ENCODE data around the gene EMC1.
"Not testable (repeated sequence)": the region's sequence is repeated elsewhere in the genome, so short reads cannot be mapped to it uniquely, and the experiment has no call there.

The EMC1 gene

GRCh38 chr1:19239876-19240275 is 11.4 kb downstream of the EMC1 start:
- Histone ChIP-seq H3K9ac (ENCODE audit: low read depth in 1 of 2, low read length in 2 of 2) (no peak overlapping the region), H3K4me1 (ENCODE audit: control insufficient read depth in 1 of 2, insufficient read depth in 2 of 2, low read length in 2 of 2) (no peaks in the 10 kb centered on the region), H3K27me3 (ENCODE audit: control insufficient read depth in 1 of 2, insufficient read depth in 2 of 2, low read length in 2 of 2) (no peaks in the 10 kb centered on the region), H3K4me3 (ENCODE audit: low read depth in 1 of 2, low read length in 2 of 2) (no peak overlapping the region), H3K9me3 (ENCODE audit: control insufficient read depth in 1 of 2, low read length in 2 of 2) (no peaks in the 10 kb centered on the region), H3K36me3 (ENCODE audit: control insufficient read depth in 1 of 2, insufficient read depth in 2 of 2, low read length in 2 of 2) (peaks cover 62 to 79% of the 10 kb centered on the region in 2 donors), H3K27ac (ENCODE audit: low read depth, low read length) (no peak overlapping the region)

DNA sequence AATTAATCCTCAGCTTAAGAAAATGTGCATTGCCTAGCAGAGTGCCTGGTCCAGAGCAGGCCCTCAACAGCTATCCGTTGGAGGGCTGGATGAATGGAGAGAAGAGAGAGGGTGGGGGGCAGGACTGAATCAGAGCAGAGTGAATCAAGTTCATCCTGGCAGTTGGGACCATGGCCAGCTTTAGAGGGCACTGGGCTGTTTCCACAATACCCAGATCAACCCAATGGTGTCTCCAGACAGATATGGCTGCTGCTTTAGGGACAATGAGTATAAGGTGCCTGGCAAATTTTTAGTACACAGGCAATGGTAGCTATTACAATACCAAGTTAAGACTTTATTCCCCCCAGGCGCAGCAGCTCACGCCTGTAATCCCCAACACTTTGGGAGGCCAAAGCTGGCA is 17.1 kb downstream of the EMC1 start:
- peaks cover 52 to 76% of the 10 kb centered on the region in 2 donors for H3K36me3 ChIP-seq (ENCODE audit: control insufficient read depth in 1 of 2, insufficient read depth in 2 of 2, low read length in 2 of 2)
- no peaks in the 10 kb centered on the region for H3K27me3 ChIP-seq (ENCODE audit: control insufficient read depth in 1 of 2, insufficient read depth in 2 of 2, low read length in 2 of 2)
- H3K27ac ChIP-seq (ENCODE audit: low read depth, low read length): no peak overlapping the region
- no peak overlapping the region for H3K4me3 ChIP-seq (ENCODE audit: low read depth in 1 of 2, low read length in 2 of 2)
- no peak overlapping the region for H3K9ac ChIP-seq (ENCODE audit: low read depth in 1 of 2, low read length in 2 of 2)
- no peaks in the 10 kb centered on the region for H3K9me3 ChIP-seq (ENCODE audit: control insufficient read depth in 1 of 2, low read length in 2 of 2)
- H3K4me1 ChIP-seq (ENCODE audit: control insufficient read depth in 1 of 2, insufficient read depth in 2 of 2, low read length in 2 of 2): no peaks in the 10 kb centered on the region

- Histone ChIP-seq H3K9ac (ENCODE audit: low read depth in 1 of 2, low read length in 2 of 2) (no peak overlapping the region), H3K9me3 (ENCODE audit: control insufficient read depth in 1 of 2, low read length in 2 of 2) (no peaks in the 10 kb centered on the region), H3K27me3 (ENCODE audit: control insufficient read depth in 1 of 2, insufficient read depth in 2 of 2, low read length in 2 of 2) (no peaks in the 10 kb centered on the region), H3K27ac (ENCODE audit: low read depth, low read length) (no peak overlapping the region), H3K36me3 (ENCODE audit: control insufficient read depth in 1 of 2, insufficient read depth in 2 of 2, low read length in 2 of 2) (peaks cover 43 to 69% of the 10 kb centered on the region in 2 donors), H3K4me3 (ENCODE audit: low read depth in 1 of 2, low read length in 2 of 2) (no peak overlapping the region), H3K4me1 (ENCODE audit: control insufficient read depth in 1 of 2, insufficient read depth in 2 of 2, low read length in 2 of 2) (no peaks in the 10 kb centered on the region)
Observed at GRCh38 chr1:19232524-19232846, 18.8 kb downstream of the EMC1 start.

GRCh38 chr1:19231736-19232523 is 19.4 kb downstream of the EMC1 start:
- H3K36me3 ChIP-seq (ENCODE audit: control insufficient read depth in 1 of 2, insufficient read depth in 2 of 2, low read length in 2 of 2): peaks cover 37 to 68% of the 10 kb centered on the region in 2 donors
- H3K27ac ChIP-seq (ENCODE audit: low read depth, low read length); H3K4me1 ChIP-seq (ENCODE audit: control insufficient read depth in 1 of 2, insufficient read depth in 2 of 2, low read length in 2 of 2); H3K27me3 ChIP-seq (ENCODE audit: control insufficient read depth in 1 of 2, insufficient read depth in 2 of 2, low read length in 2 of 2); H3K4me3 ChIP-seq (ENCODE audit: low read depth in 1 of 2, low read length in 2 of 2); H3K9ac ChIP-seq (ENCODE audit: low read depth in 1 of 2, low read length in 2 of 2); H3K9me3 ChIP-seq (ENCODE audit: control insufficient read depth in 1 of 2, low read length in 2 of 2): not testable (repeated sequence)

DNA sequence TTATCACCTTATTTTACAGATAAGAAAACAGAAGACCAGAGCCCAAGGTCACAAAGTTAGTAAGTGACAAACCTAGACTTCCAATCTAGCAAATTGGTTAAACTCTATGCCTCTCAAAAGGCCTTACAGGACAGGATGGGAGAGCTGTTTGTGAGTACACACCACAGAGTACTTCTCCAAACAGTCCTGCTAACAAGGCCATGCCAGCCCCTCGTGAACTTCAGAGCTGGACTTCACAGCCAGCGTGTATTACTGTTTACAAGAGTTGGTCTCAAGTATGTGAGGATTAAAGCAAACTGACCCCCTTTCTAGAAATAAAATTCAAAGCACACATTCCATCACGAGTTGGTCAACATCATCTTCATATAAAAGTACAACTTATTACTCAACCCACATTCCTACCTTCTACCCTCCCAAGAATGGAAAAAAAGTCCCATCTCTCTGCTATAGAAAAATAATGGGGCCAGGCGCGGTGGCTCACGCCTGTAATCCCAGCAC is 21.4 kb downstream of the EMC1 start:
- Histone ChIP-seq H3K4me1 (ENCODE audit: control insufficient read depth in 1 of 2, insufficient read depth in 2 of 2, low read length in 2 of 2) (no peaks in the 10 kb centered on the region), H3K4me3 (ENCODE audit: low read depth in 1 of 2, low read length in 2 of 2) (no peak overlapping the region), H3K9me3 (ENCODE audit: control insufficient read depth in 1 of 2, low read length in 2 of 2) (no peaks in the 10 kb centered on the region), H3K27me3 (ENCODE audit: control insufficient read depth in 1 of 2, insufficient read depth in 2 of 2, low read length in 2 of 2) (no peaks in the 10 kb centered on the region), H3K9ac (ENCODE audit: low read depth in 1 of 2, low read length in 2 of 2) (no peak overlapping the region), H3K36me3 (ENCODE audit: control insufficient read depth in 1 of 2, insufficient read depth in 2 of 2, low read length in 2 of 2) (peaks cover 40 to 84% of the 10 kb centered on the region in 2 donors), H3K27ac (ENCODE audit: low read depth, low read length) (no peak overlapping the region)

DNA sequence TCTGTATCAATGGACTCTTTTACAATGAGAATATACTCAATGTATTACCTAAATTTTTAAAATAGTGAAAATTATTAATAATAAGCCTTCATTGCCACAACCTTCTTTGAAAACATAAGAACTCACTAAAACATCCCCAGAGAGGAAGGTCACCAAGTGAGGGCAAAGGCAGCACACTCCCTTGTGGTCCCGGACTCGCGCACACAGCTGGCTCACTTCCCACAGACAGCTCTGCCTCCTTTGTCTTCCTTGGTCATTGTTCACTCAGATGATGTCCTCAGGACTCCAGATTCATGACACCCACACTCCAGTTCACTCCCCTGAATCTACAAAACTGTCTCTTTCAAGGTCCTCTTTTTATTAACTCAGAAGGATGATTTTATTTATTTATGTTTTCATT is 22.1 kb downstream of the EMC1 start:
- H3K27ac ChIP-seq (ENCODE audit: low read depth, low read length): no peak overlapping the region
- peaks cover 40 to 85% of the 10 kb centered on the region in 2 donors for H3K36me3 ChIP-seq (ENCODE audit: control insufficient read depth in 1 of 2, insufficient read depth in 2 of 2, low read length in 2 of 2)

GRCh38 chr1:19222979-19223824 is 28.1 kb downstream of the EMC1 start:
- H3K27ac ChIP-seq (ENCODE audit: low read depth, low read length): no peak overlapping the region
- no peak overlapping the region for H3K9ac ChIP-seq (ENCODE audit: low read depth in 1 of 2, low read length in 2 of 2)
- H3K36me3 ChIP-seq (ENCODE audit: control insufficient read depth in 1 of 2, insufficient read depth in 2 of 2, low read length in 2 of 2): peaks cover 41 to 91% of the 10 kb centered on the region in 2 donors
- H3K9me3 ChIP-seq (ENCODE audit: control insufficient read depth in 1 of 2, low read length in 2 of 2): no peaks in the 10 kb centered on the region
- no peaks in the 10 kb centered on the region for H3K27me3 ChIP-seq (ENCODE audit: control insufficient read depth in 1 of 2, insufficient read depth in 2 of 2, low read length in 2 of 2)
- no peak overlapping the region for H3K4me3 ChIP-seq (ENCODE audit: low read depth in 1 of 2, low read length in 2 of 2)
- no peaks in the 10 kb centered on the region for H3K4me1 ChIP-seq (ENCODE audit: control insufficient read depth in 1 of 2, insufficient read depth in 2 of 2, low read length in 2 of 2)

More for the DNA sequence above, 22.1 kb downstream of the EMC1 start:
- H3K9me3 ChIP-seq (ENCODE audit: control insufficient read depth in 1 of 2, low read length in 2 of 2): no peaks in the 10 kb centered on the region
- no peaks in the 10 kb centered on the region for H3K27me3 ChIP-seq (ENCODE audit: control insufficient read depth in 1 of 2, insufficient read depth in 2 of 2, low read length in 2 of 2)
- no peak overlapping the region for H3K4me3 ChIP-seq (ENCODE audit: low read depth in 1 of 2, low read length in 2 of 2)
- H3K9ac ChIP-seq (ENCODE audit: low read depth in 1 of 2, low read length in 2 of 2): no peak overlapping the region
- H3K4me1 ChIP-seq (ENCODE audit: control insufficient read depth in 1 of 2, insufficient read depth in 2 of 2, low read length in 2 of 2): no peaks in the 10 kb centered on the region

DNA sequence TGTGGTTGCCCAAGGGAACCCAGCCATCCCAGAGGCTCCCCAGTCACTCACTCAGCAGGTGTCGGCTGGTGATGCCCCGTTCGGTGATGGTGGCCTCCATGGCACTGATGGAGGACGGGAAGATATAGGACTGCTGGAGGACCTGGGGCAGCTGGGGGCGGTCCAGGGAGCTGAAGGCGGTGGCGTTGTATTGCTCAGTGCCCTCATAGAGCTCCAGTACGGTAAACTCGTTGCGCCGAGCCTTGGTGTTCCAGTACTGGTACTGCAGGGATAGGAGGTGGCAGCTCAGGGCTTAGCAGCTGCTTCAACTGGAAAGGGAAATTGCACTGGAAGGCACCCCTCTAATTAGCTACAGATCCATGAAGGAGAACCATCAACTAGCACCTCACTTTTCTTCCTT is 28.8 kb downstream of the EMC1 start:
- Histone ChIP-seq H3K4me3 (ENCODE audit: low read depth in 1 of 2, low read length in 2 of 2) (no peak overlapping the region), H3K27me3 (ENCODE audit: control insufficient read depth in 1 of 2, insufficient read depth in 2 of 2, low read length in 2 of 2) (no peaks in the 10 kb centered on the region), H3K4me1 (ENCODE audit: control insufficient read depth in 1 of 2, insufficient read depth in 2 of 2, low read length in 2 of 2) (no peaks in the 10 kb centered on the region), H3K9ac (ENCODE audit: low read depth in 1 of 2, low read length in 2 of 2) (no peak overlapping the region), H3K9me3 (ENCODE audit: control insufficient read depth in 1 of 2, low read length in 2 of 2) (no peaks in the 10 kb centered on the region), H3K27ac (ENCODE audit: low read depth, low read length) (no peak overlapping the region), H3K36me3 (ENCODE audit: control insufficient read depth in 1 of 2, insufficient read depth in 2 of 2, low read length in 2 of 2) (peaks cover 43 to 95% of the 10 kb centered on the region in 2 donors)

DNA sequence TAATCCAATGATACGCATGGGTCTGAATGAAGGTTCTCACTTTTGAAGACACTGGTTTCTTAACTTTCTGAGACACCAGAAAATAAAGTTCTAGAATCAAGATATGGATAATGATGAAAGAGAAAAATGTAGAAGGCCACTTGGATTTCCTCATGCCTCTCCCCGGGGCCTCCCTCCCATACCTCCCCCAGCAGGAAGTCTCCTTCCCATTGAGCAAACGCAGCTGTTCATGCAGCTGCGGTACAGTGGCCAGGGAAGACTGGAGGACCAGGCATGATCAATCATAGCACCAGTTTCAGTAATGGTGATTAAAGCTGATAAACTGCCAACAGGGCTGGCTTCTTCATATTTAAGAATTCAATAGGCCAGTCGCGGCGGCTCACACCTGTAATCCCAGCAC is 30.3 kb downstream of the EMC1 start:
- Histone ChIP-seq H3K36me3 (ENCODE audit: control insufficient read depth in 1 of 2, insufficient read depth in 2 of 2, low read length in 2 of 2) (peaks cover 39 to 87% of the 10 kb centered on the region in 2 donors), H3K27ac (ENCODE audit: low read depth, low read length) (no peak overlapping the region)

More for the DNA sequence above, 30.3 kb downstream of the EMC1 start:
- H3K27me3 ChIP-seq (ENCODE audit: control insufficient read depth in 1 of 2, insufficient read depth in 2 of 2, low read length in 2 of 2): no peaks in the 10 kb centered on the region
- no peaks in the 10 kb centered on the region for H3K9me3 ChIP-seq (ENCODE audit: control insufficient read depth in 1 of 2, low read length in 2 of 2)
- no peaks in the 10 kb centered on the region for H3K4me1 ChIP-seq (ENCODE audit: control insufficient read depth in 1 of 2, insufficient read depth in 2 of 2, low read length in 2 of 2)
- no peak overlapping the region for H3K4me3 ChIP-seq (ENCODE audit: low read depth in 1 of 2, low read length in 2 of 2)
- H3K9ac ChIP-seq (ENCODE audit: low read depth in 1 of 2, low read length in 2 of 2): no peak overlapping the region
